Fibroblast of the aortic adventitia (primary cell): ENCODE data around the gene TBXAS1. TPM values are rescaled to one million over a fixed set of nuclear protein-coding genes. Genes with fewer than 3 reads are reported as not detected.
A peak's percentile ranks its signal among the peaks of the same experiment; 100 is the strongest.

ENCODE experiments used
- DNase-seq: peaks from one replicate; pipeline ENCODE4 v3.0.0-alpha.2; 2010; ENCODE audit warnings: low read depth
- H3K4me3 ChIP-seq: 2 replicates; pipeline ENCODE4 v1.5.1; 2011; ENCODE audit warnings: low read depth, mild to moderate bottlenecking, control low read depth, low read length, moderate library complexity
- CTCF ChIP-seq: IDR thresholded peaks from 2 replicates; pipeline ENCODE4 v1.5.1; 2011; ENCODE audit warnings: mild to moderate bottlenecking, low read length, control low read depth, inconsistent platforms; ENCODE audit not compliant: insufficient read depth
- total RNA-seq: library from RNA; depleted of rRNA; stranded (reverse); fragments of >200 nt; gene quantifications from 2 replicates; pipeline ENCODE4 v1.2.3, GENCODE V29; 2012; ENCODE audit warnings: low replicate concordance

Gene TBXAS1
- total RNA-seq, 1 donor = 2.4 TPM

- no peak for TF ChIP-seq CTCF
- no peak overlapping the region for H3K4me3 ChIP-seq
- no peak for DNase-seq
Observed at GRCh38 chr7:139893999-139894398, 64.9 kb downstream of the TBXAS1 start.

GRCh38 chr7:139895141-139895829, 66.2 kb downstream of the TBXAS1 start:
- TF ChIP-seq CTCF = no peak
- H3K4me3 ChIP-seq = no peak overlapping the region
- DNase-seq = no peak

GRCh38 chr7:139896288-139896687, 67.2 kb downstream of the TBXAS1 start:
- no peak for TF ChIP-seq CTCF
- no peak for DNase-seq

GRCh38 chr7:139896831-139897230, 67.8 kb downstream of the TBXAS1 start:
- H3K4me3 ChIP-seq = no peak overlapping the region
- DNase-seq = peak; percentile 75
- no peak for TF ChIP-seq CTCF

More at GRCh38 chr7:139896288-139896687, 67.2 kb downstream of the TBXAS1 start:
- H3K4me3 ChIP-seq = no peak overlapping the region

GRCh38 chr7:139897422-139898090, 68.5 kb downstream of the TBXAS1 start:
- no peak for DNase-seq
- no peak overlapping the region for H3K4me3 ChIP-seq
- TF ChIP-seq CTCF = no peak

- TF ChIP-seq CTCF = no peak
- DNase-seq = no peak
- no peak overlapping the region for H3K4me3 ChIP-seq
Observed at GRCh38 chr7:139898483-139898882, 69.4 kb downstream of the TBXAS1 start.
